ENCODE measurements around the gene SLC7A6OS. TPM values are rescaled to one million over a fixed set of nuclear protein-coding genes. Genes with fewer than 3 reads are reported as not detected.

The SLC7A6OS gene
- total RNA-seq, 4 donors from 2014 or later: 8.7 to 15.7 (median 11.5) TPM

GRCh38 chr16:68269793-68270192 lies 41.0 kb downstream of the SLC7A6OS start:
- Histone ChIP-seq H3K9me3 (no peaks in the 10 kb centered on the region), H3K27me3 (no peaks in the 10 kb centered on the region), H3K4me1 (peaks cover 49 to 82% (median 65%) of the 10 kb centered on the region in 4 donors), H3K27ac (replicated peaks in 1 of 4) (no peak overlapping the region), H3K36me3 (peaks cover 7 to 41% (median 12%) of the 10 kb centered on the region in 4 donors), H3K4me3 (no peak overlapping the region)
- 92% methylated on average over 4 of the region's 4 CpGs for WGBS
- DNase-seq (ENCODE audit: extremely low spot score): no peak
- TF ChIP-seq CTCF (IDR thresholded peaks at IDR 0.05) (no peak), EP300 (IDR thresholded peaks at IDR 0.05) (no peak), POLR2AphosphoS5 (IDR thresholded peaks at IDR 0.05) (no peak), POLR2A (IDR thresholded peaks at IDR 0.05; ENCODE audit: low read depth) (no peak)
- intact Hi-C loops (cut with DNase I): no loop called here

GRCh38 chr16:68267612-68268405 lies 42.9 kb downstream of the SLC7A6OS start:
- peaks cover 0 to 21% (median 0%) of the 10 kb centered on the region in 4 donors for H3K36me3 ChIP-seq
- H3K27me3 ChIP-seq: no peaks in the 10 kb centered on the region
- peak overlapping the region in 2 of 4 donors; percentile 5 to 21 for H3K27ac ChIP-seq (replicated peaks in 1 of 4)
- no peaks in the 10 kb centered on the region for H3K9me3 ChIP-seq
- 67% methylated on average over 6 of the region's 6 CpGs for WGBS
- intact Hi-C loops (cut with DNase I): no loop called here
- no peak for TF ChIP-seq CTCF (IDR thresholded peaks at IDR 0.05)
- no peak for TF ChIP-seq POLR2A (IDR thresholded peaks at IDR 0.05; ENCODE audit: low read depth)
- TF ChIP-seq EP300 (IDR thresholded peaks at IDR 0.05): no peak
- TF ChIP-seq POLR2AphosphoS5 (IDR thresholded peaks at IDR 0.05): no peak
- H3K4me3 ChIP-seq: peak overlapping the region in 1 of 4 donors; percentile 9
- peaks cover 53 to 85% (median 66%) of the 10 kb centered on the region in 4 donors for H3K4me1 ChIP-seq
- DNase-seq (ENCODE audit: extremely low spot score): no peak

GRCh38 chr16:68265078-68265920 lies 45.4 kb downstream of the SLC7A6OS start:
- Histone ChIP-seq H3K27ac (replicated peaks in 1 of 4) (peak overlapping the region; percentile 97 to 99 (median 98)), H3K4me1 (peaks cover 40 to 69% (median 57%) of the 10 kb centered on the region in 4 donors), H3K4me3 (peak overlapping the region; percentile 82 to 96 (median 88)), H3K9me3 (no peaks in the 10 kb centered on the region), H3K36me3 (peaks cover 0 to 23% (median 5%) of the 10 kb centered on the region in 4 donors), H3K27me3 (no peaks in the 10 kb centered on the region)
- WGBS: 2% methylated on average over 22 of the region's 23 CpGs
- peak; percentile 93 for DNase-seq (ENCODE audit: extremely low spot score)
- intact Hi-C loops (cut with DNase I): no loop called here
- TF ChIP-seq POLR2A (IDR thresholded peaks at IDR 0.05; ENCODE audit: low read depth) (peak; percentile 29), EP300 (IDR thresholded peaks at IDR 0.05) (no peak), POLR2AphosphoS5 (IDR thresholded peaks at IDR 0.05) (peak; percentile 67 to 70)

GRCh38 chr16:68264128-68265077 lies 46.3 kb downstream of the SLC7A6OS start, which contains the start of gene SLC7A6:
Gene SLC7A6 (plus strand): TSS chr16:68264526. CDS start chr16:68274727, 10,201 bp downstream.
- Histone ChIP-seq H3K27ac (replicated peaks in 1 of 4) (peak within 1 kb of the TSS; percentile 97 to 99 (median 98)), H3K9me3 (no peaks in the 10 kb centered on the region), H3K4me3 (peak within 1 kb of the TSS; percentile 82 to 96 (median 88)), H3K36me3 (peaks cover 8 to 32% (median 14%) of the 10 kb centered on the region in 4 donors), H3K27me3 (no peaks in the 10 kb centered on the region), H3K4me1 (peaks cover 32 to 60% (median 51%) of the 10 kb centered on the region in 4 donors)
- intact Hi-C loops (cut with DNase I): loop anchor here (5.0 kb wide), 1 partner anchor 48 kb away; the partner anchor contains the start of genes PRMT7 and SLC7A6OS
- TF ChIP-seq EP300 (IDR thresholded peaks at IDR 0.05): no peak
- peak; percentile 60 to 67 (median 61) for TF ChIP-seq CTCF (IDR thresholded peaks at IDR 0.05)
- peak; percentile 23 to 80 for TF ChIP-seq POLR2AphosphoS5 (IDR thresholded peaks at IDR 0.05)
- TF ChIP-seq POLR2A (IDR thresholded peaks at IDR 0.05; ENCODE audit: low read depth): peak; percentile 80
- WGBS: 0% methylated on average over 6 of the region's 123 CpGs
- DNase-seq (ENCODE audit: extremely low spot score): peak; percentile 93
